K562 (cell line): ENCODE measurements around the gene TSTD2. TPM values are rescaled to one million over a fixed set of nuclear protein-coding genes. Genes with fewer than 3 reads are reported as not detected.

Experiments
- ATAC-seq: fragments of 200-7000 bp; cut with Tn5 transposase; 3 replicates; pipeline ENCODE4 v1.9.1; 2020; ENCODE audit warnings: moderate library complexity
- BruUV-seq: library from RNA; stranded (reverse); fragments of 400-500 nt; replicated peaks from 2 replicates; lab custom pipeline; 2021; lab: Mats Ljungman, UMichigan
- CTCF ChIA-PET: fragments of 300-600 bp; formaldehyde crosslinking; extraction: SDS; loops from one replicate; lab custom pipeline; 2021; ENCODE audit warnings: low intra/inter-chr PET ratio; lab: Yijun Ruan, JAX
- POLR2A ChIA-PET: fragments of 300-600, 350-650 bp; sonication (Branson Sonifier 250); formaldehyde crosslinking; extraction: SDS; loops from one replicate; lab custom pipeline; 2021; ENCODE audit warnings: antibody characterized with exemption, inconsistent platforms; lab: Yijun Ruan, JAX
- DNase-seq, 4 experiments: peaks; one replicate each; pipeline versions ENCODE4 v3.0.0 to v3.0.0-alpha.2; 2011 to 2018; ENCODE audit warnings: low spot score in 3 of 4, mixed read lengths in 3 of 4; ENCODE audit errors: extremely low read depth in 1 of 4
- FAIRE-seq: peaks from 2 replicates; lab custom pipeline; 2011; peaks lifted over from hg19 to GRCh38; lab: Jason Lieb, UNC
- H2AFZ ChIP-seq: 2 replicates; pipeline ENCODE4 v1.6.0; 2011; ENCODE audit warnings: low read depth, low read length, control low read depth, inconsistent platforms
- H3K27ac ChIP-seq: fragments of 200-600 bp; 3 replicates; pipeline ENCODE4 v1.8.0; 2011; ENCODE audit warnings: low read depth, mild to moderate bottlenecking, control low read depth, inconsistent platforms, low read length, moderate library complexity, mixed read lengths; ENCODE audit errors: extremely low read depth
- H3K27me3 ChIP-seq, 2 experiments: fragments of 300-600 bp in 1 of 2; 2 replicates in 1 of 2; 3 replicates in 1 of 2; pipeline versions ENCODE4 v1.6.0 to v1.8.0; 2011; ENCODE audit warnings: inconsistent platforms in 2 of 2, low read length in 2 of 2, mild to moderate bottlenecking in 1 of 2, mixed read lengths in 1 of 2, moderate library complexity in 1 of 2; ENCODE audit not compliant: control insufficient read depth in 2 of 2, insufficient read depth in 2 of 2
- H3K36me3 ChIP-seq: fragments of 300-600 bp; 3 replicates; pipeline ENCODE4 v1.8.0; 2011; ENCODE audit warnings: mild to moderate bottlenecking, low read length, inconsistent platforms; ENCODE audit not compliant: control insufficient read depth, insufficient read depth
- H3K4me1 ChIP-seq, 2 experiments: fragments of 200-600 bp in 1 of 2; replicated peaks in 1 of 2; 2 replicates in 1 of 2; 3 replicates in 1 of 2; pipeline versions ENCODE4 v1.5.1 to v1.8.0; 2011; ENCODE audit warnings: inconsistent platforms in 2 of 2, low read length in 2 of 2, mild to moderate bottlenecking in 1 of 2, mixed read lengths in 1 of 2, moderate library complexity in 1 of 2; ENCODE audit not compliant: control insufficient read depth in 2 of 2, insufficient read depth in 2 of 2
- H3K4me2 ChIP-seq: 2 replicates; pipeline ENCODE4 v1.6.1; 2011; ENCODE audit warnings: low read length, control low read depth, inconsistent platforms, mixed read lengths; ENCODE audit not compliant: insufficient read depth
- H3K4me3 ChIP-seq: fragments of 200-600 bp; sonication (generic), shearing (Covaris generic); 2 replicates; pipeline ENCODE4 v1.5.1; 2016; ENCODE audit warnings: control low read depth, inconsistent platforms
- H3K79me2 ChIP-seq: fragments of 200-600 bp; 3 replicates; pipeline ENCODE4 v1.8.0; 2011; ENCODE audit warnings: low read length, inconsistent platforms; ENCODE audit not compliant: control insufficient read depth, insufficient read depth
- H3K9ac ChIP-seq, 2 experiments: 2 replicates each; pipeline versions ENCODE4 v1.6.0 to v1.6.1; 2011; ENCODE audit warnings: low read depth in 2 of 2, low read length in 2 of 2, control low read depth in 1 of 2, inconsistent platforms in 1 of 2, mild to moderate bottlenecking in 1 of 2, mixed read lengths in 1 of 2; ENCODE audit not compliant: insufficient read depth in 1 of 2
- H3K9me1 ChIP-seq: one replicate; pipeline ENCODE4 v1.6.0; 2011; ENCODE audit warnings: inconsistent platforms, mild to moderate bottlenecking, low read length, moderate library complexity; ENCODE audit not compliant: control insufficient read depth, insufficient read depth
- H3K9me3 ChIP-seq: replicated peaks from 2 replicates; pipeline ENCODE4 v1.5.1; 2011; ENCODE audit warnings: low read depth, low read length, inconsistent platforms; ENCODE audit not compliant: control insufficient read depth, insufficient read depth
- H4K20me1 ChIP-seq: replicated peaks from 2 replicates; pipeline ENCODE4 v1.6.1; 2011; ENCODE audit warnings: low read length, inconsistent platforms, mixed read lengths; ENCODE audit not compliant: control insufficient read depth, insufficient read depth
- CBFA2T2 ChIP-seq: fragments of 450-650 bp; conservative IDR thresholded peaks from 2 replicates; pipeline ENCODE4 v1.6.1; 2017; ENCODE audit warnings: mild to moderate bottlenecking
- FOS ChIP-seq: IDR thresholded peaks from 3 replicates; pipeline ENCODE4 v1.6.1; 2011; ENCODE audit not compliant: insufficient read length; ENCODE audit errors: extremely low read depth
- NFIC ChIP-seq: fragments of 450-650 bp; IDR thresholded peaks from 2 replicates; pipeline ENCODE4 v1.6.1; 2017; ENCODE audit warnings: mild to moderate bottlenecking, inconsistent platforms
- TEAD4 ChIP-seq, 2 experiments: sonication (generic) in 1 of 2; formaldehyde crosslinking in 1 of 2; IDR thresholded peaks; 2 replicates each; pipeline versions ENCODE4 v1.6.1 to v1.8.0; 2012 to 2022; ENCODE audit warnings: borderline replicate concordance in 1 of 2, inconsistent platforms in 1 of 2, low read length in 1 of 2, mild to moderate bottlenecking in 1 of 2, missing genetic modification reagents in 1 of 2
- ZNF717 ChIP-seq: fragments of 250-450 bp; sonication (Bioruptor Pico); IDR thresholded peaks from 2 replicates; pipeline ENCODE4 v1.5.0; 2021
- WGBS: fragments of 100-300 bp; shearing (Covaris generic); methylation state at CpG from one replicate; pipeline ENCODE4 v1.1.6; 2016; ENCODE audit warnings: low coverage, mixed read lengths; ENCODE audit not compliant: insufficient coverage; ENCODE audit errors: missing lambda C conversion rate; 5-methylcytosine and 5-hydroxymethylcytosine counted together
- in situ Hi-C: fragments of 300-500 bp; cut with MboI; formaldehyde crosslinking; loops from 4 replicates; pipeline ENCODE4 v1.15.0; 2018; ENCODE audit warnings: inconsistent platforms, mixed read lengths
- intact Hi-C: fragments of 100-400 bp; cut with micrococcal nuclease; formaldehyde crosslinking; loops from 2 replicates; pipeline ENCODE4 v1.14.2; 2022
- polyA plus RNA-seq, 8 experiments: library from polyadenylated mRNA; depleted of rRNA in 4 of 8; stranded (reverse) in 5 of 8; unstranded in 3 of 8; fragments of >200 nt; fragmentation: Nextera tagmentation in 2 of 8; fragmentation: Illumina TruSeq in 1 of 8; extraction: Ambion mirVana in 2 of 8; extraction: Trizol in 1 of 8; gene quantifications; 2 replicates each; pipeline versions ENCODE4 v1.2.1 to v1.2.3, GENCODE V29; 2011 to 2014; ENCODE audit warnings: inconsistent platforms in 1 of 8, missing spikeins in 1 of 8
- total RNA-seq, 7 experiments: library from RNA; depleted of rRNA in 6 of 7; stranded (reverse); fragments of >200 nt in 6 of 7; fragmentation: Illumina TruSeq in 2 of 7; extraction: Trizol in 2 of 7; gene quantifications; 2 replicates each; pipeline versions ENCODE4 v1.2.1 to v1.2.3, GENCODE V29; 2011 to 2021; ENCODE audit warnings: low replicate concordance in 1 of 7
- TF ChIP-seq, protein P1 (sequence below): fragments of 450-650 bp; conservative IDR thresholded peaks from 2 replicates; pipeline ENCODE4 v1.6.1; 2016; ENCODE audit warnings: missing genetic modification characterization, low read depth, mild to moderate bottlenecking, missing compliant biosample characterization, moderate library complexity
- TF ChIP-seq, protein P2 (sequence below): fragments of 450-650 bp; IDR thresholded peaks from 2 replicates; pipeline ENCODE4 v1.6.1; 2016; ENCODE audit warnings: mild to moderate bottlenecking, moderate library complexity

Gene TSTD2
- total and polyA plus RNA-seq, 9 of the 15 experiments (the other 6 are each of a cell fraction or from before 2014, with no cell fraction given), result 10.1 to 36.7 (median 19.0) TPM

DNA sequence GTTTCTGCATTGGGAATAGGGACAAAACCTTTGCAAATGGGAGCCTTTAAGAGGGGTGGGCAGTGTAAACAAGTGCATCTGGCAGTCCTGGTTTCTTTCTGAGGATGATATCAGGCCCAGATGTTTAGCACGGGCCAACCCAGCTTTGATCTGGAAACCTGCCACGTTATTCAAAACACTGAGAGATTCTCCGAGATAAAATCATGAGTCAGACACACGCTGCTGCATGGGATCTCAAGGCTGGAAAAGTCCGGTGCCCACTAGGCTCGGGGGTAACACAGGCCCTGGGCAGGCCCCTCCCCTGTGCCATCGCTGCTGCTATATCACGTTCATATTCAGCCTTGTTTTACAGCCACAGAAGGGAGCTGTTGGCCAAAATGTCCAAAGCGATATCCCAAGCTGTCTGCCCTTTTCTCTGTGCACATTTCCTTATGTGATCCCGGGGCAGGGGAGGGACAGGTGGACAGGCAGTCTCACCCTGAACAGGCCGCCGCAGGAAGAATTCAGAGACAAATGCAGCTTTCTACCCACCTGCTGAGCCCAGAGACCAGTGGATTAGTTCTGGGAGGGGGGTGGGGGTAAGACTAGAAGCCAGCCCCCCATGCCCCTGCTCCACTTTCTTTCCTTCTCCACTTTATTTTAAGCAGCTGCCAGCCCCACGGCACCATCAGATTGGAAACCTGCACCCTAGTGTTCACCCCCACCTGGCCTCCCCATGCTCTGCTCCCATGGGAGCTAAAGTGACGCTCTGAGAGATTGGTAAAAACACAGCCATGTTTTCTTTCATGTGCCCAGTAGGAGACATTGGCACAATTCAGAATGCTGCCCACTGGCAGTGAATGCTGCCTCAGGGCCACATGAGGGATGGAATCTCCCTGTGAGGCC is 68.6 kb downstream of the TSTD2 start:
- intact Hi-C loops (no loop called here), in situ Hi-C loops (no loop called here)
- DNase-seq (peak in 1 of 4 experiments; percentile 11), FAIRE-seq (no peak), ATAC-seq (no peak)
- Histone ChIP-seq H3K79me2 (no peaks in the 10 kb centered on the region), H4K20me1 (0 out of 2 replicates have a peak, but pooled peaks cover 4% of the 10 kb centered on the region), H3K27ac (no peak overlapping the region), H3K9me3 (no peaks in the 10 kb centered on the region), H3K9me1 (peaks cover 4% of the 10 kb centered on the region), H3K36me3 (peaks cover 55% of the 10 kb centered on the region), H2AFZ (no peak overlapping the region), H3K27me3 (no peaks in the 10 kb centered on the region), H3K4me1 (peaks cover 4 to 15% of the 10 kb centered on the region in 2 experiments; a peak in 3 of 5 replicates), H3K4me2 (no peak overlapping the region), H3K4me3 (no peak overlapping the region), H3K9ac (peak overlapping the region in 1 of 2 experiments; percentile 71; a peak in 1 of 4 replicates)
- no TSS peak for BruUV-seq
- WGBS, result 61% methylated on average over 14 of the region's 14 CpGs
- ChIA-PET POLR2A (no interaction called here), CTCF (interaction anchor here (0.6 kb wide), 1 partner anchor 293 kb away, joined by 3 read pairs; no protein-coding TSS in a partner anchor)
- TF ChIP-seq, protein P1, sequence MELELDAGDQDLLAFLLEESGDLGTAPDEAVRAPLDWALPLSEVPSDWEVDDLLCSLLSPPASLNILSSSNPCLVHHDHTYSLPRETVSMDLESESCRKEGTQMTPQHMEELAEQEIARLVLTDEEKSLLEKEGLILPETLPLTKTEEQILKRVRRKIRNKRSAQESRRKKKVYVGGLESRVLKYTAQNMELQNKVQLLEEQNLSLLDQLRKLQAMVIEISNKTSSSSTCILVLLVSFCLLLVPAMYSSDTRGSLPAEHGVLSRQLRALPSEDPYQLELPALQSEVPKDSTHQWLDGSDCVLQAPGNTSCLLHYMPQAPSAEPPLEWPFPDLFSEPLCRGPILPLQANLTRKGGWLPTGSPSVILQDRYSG (tag), result no peak
- 0 out of 2 replicates have a peak, but pooled peaks have one; percentile 8 for TF ChIP-seq CBFA2T2
- 0 out of 2 replicates have a peak, but pooled peaks have one; percentile 28 for TF ChIP-seq NFIC
- TF ChIP-seq, protein P2, sequence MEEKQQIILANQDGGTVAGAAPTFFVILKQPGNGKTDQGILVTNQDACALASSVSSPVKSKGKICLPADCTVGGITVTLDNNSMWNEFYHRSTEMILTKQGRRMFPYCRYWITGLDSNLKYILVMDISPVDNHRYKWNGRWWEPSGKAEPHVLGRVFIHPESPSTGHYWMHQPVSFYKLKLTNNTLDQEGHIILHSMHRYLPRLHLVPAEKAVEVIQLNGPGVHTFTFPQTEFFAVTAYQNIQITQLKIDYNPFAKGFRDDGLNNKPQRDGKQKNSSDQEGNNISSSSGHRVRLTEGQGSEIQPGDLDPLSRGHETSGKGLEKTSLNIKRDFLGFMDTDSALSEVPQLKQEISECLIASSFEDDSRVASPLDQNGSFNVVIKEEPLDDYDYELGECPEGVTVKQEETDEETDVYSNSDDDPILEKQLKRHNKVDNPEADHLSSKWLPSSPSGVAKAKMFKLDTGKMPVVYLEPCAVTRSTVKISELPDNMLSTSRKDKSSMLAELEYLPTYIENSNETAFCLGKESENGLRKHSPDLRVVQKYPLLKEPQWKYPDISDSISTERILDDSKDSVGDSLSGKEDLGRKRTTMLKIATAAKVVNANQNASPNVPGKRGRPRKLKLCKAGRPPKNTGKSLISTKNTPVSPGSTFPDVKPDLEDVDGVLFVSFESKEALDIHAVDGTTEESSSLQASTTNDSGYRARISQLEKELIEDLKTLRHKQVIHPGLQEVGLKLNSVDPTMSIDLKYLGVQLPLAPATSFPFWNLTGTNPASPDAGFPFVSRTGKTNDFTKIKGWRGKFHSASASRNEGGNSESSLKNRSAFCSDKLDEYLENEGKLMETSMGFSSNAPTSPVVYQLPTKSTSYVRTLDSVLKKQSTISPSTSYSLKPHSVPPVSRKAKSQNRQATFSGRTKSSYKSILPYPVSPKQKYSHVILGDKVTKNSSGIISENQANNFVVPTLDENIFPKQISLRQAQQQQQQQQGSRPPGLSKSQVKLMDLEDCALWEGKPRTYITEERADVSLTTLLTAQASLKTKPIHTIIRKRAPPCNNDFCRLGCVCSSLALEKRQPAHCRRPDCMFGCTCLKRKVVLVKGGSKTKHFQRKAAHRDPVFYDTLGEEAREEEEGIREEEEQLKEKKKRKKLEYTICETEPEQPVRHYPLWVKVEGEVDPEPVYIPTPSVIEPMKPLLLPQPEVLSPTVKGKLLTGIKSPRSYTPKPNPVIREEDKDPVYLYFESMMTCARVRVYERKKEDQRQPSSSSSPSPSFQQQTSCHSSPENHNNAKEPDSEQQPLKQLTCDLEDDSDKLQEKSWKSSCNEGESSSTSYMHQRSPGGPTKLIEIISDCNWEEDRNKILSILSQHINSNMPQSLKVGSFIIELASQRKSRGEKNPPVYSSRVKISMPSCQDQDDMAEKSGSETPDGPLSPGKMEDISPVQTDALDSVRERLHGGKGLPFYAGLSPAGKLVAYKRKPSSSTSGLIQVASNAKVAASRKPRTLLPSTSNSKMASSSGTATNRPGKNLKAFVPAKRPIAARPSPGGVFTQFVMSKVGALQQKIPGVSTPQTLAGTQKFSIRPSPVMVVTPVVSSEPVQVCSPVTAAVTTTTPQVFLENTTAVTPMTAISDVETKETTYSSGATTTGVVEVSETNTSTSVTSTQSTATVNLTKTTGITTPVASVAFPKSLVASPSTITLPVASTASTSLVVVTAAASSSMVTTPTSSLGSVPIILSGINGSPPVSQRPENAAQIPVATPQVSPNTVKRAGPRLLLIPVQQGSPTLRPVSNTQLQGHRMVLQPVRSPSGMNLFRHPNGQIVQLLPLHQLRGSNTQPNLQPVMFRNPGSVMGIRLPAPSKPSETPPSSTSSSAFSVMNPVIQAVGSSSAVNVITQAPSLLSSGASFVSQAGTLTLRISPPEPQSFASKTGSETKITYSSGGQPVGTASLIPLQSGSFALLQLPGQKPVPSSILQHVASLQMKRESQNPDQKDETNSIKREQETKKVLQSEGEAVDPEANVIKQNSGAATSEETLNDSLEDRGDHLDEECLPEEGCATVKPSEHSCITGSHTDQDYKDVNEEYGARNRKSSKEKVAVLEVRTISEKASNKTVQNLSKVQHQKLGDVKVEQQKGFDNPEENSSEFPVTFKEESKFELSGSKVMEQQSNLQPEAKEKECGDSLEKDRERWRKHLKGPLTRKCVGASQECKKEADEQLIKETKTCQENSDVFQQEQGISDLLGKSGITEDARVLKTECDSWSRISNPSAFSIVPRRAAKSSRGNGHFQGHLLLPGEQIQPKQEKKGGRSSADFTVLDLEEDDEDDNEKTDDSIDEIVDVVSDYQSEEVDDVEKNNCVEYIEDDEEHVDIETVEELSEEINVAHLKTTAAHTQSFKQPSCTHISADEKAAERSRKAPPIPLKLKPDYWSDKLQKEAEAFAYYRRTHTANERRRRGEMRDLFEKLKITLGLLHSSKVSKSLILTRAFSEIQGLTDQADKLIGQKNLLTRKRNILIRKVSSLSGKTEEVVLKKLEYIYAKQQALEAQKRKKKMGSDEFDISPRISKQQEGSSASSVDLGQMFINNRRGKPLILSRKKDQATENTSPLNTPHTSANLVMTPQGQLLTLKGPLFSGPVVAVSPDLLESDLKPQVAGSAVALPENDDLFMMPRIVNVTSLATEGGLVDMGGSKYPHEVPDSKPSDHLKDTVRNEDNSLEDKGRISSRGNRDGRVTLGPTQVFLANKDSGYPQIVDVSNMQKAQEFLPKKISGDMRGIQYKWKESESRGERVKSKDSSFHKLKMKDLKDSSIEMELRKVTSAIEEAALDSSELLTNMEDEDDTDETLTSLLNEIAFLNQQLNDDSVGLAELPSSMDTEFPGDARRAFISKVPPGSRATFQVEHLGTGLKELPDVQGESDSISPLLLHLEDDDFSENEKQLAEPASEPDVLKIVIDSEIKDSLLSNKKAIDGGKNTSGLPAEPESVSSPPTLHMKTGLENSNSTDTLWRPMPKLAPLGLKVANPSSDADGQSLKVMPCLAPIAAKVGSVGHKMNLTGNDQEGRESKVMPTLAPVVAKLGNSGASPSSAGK, result no peak
- no peak for TF ChIP-seq ZNF717 (CRISPR knock-in tag)
- TF ChIP-seq TEAD4 (IDR thresholded peaks at IDR 0.05; ENCODE audit: low read length), result peak; percentile 23; the same call in 1 of the 2 replicates
- no peak for TF ChIP-seq TEAD4 (CRISPR knock-in tag; IDR thresholded peaks at IDR 0.05; ENCODE audit: borderline replicate concordance)
- peak; percentile 10 for TF ChIP-seq FOS
